GM10266 (cell line): ENCODE measurements around the gene TFEB.

Source experiments
- DNase-seq: peaks from one replicate; pipeline ENCODE4 v3.0.0; 2012; ENCODE audit errors: extremely low spot score
- TF ChIP-seq, protein P1 (sequence below): IDR thresholded peaks from 2 replicates; pipeline ENCODE4 v1.5.1; 2012; ENCODE audit warnings: mild to moderate bottlenecking, low read depth; ENCODE audit not compliant: control insufficient read depth, insufficient read depth; ENCODE audit errors: missing control alignments

The TFEB gene

DNA sequence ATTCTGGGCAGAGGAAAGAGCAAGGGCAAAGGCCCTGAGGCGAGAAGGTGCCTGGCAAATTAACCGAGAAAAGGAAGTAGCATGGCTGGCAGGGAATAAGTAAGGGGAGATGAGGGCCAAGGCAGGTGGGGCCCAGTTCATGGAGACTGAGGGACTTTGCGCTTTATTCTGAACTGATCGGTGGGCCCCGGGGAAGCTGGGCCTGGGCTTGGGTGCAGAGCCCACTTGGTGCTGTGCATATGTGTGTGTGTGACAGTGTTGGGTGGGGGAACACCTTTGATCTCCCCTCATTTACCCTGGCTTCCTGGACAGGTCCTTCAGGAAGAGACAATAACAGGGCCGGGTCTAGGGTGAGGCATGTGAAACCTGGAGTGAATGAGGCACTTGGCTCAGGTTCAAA, 100.0 kb downstream of the TFEB start:
- DNase-seq, result no peak
- TF ChIP-seq, protein P1, sequence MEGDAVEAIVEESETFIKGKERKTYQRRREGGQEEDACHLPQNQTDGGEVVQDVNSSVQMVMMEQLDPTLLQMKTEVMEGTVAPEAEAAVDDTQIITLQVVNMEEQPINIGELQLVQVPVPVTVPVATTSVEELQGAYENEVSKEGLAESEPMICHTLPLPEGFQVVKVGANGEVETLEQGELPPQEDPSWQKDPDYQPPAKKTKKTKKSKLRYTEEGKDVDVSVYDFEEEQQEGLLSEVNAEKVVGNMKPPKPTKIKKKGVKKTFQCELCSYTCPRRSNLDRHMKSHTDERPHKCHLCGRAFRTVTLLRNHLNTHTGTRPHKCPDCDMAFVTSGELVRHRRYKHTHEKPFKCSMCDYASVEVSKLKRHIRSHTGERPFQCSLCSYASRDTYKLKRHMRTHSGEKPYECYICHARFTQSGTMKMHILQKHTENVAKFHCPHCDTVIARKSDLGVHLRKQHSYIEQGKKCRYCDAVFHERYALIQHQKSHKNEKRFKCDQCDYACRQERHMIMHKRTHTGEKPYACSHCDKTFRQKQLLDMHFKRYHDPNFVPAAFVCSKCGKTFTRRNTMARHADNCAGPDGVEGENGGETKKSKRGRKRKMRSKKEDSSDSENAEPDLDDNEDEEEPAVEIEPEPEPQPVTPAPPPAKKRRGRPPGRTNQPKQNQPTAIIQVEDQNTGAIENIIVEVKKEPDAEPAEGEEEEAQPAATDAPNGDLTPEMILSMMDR, result no peak

GRCh38 chr6:41634657-41635056, 100.8 kb downstream of the TFEB start:
- DNase-seq, result no peak
- TF ChIP-seq, protein P1, result no peak
